HFFc6 (cell line): Measurements from ENCODE around the gene TENM4. TPM values are rescaled to one million over a fixed set of nuclear protein-coding genes. Genes with fewer than 3 reads are reported as not detected.
"Not testable (repeated sequence)": the region's sequence is repeated elsewhere in the genome, so short reads cannot be mapped to it uniquely, and the experiment has no call there.

ENCODE experiments used
- DNase-seq: peaks from one replicate; pipeline ENCODE4 v3.0.0-alpha.2; 2018
- H3K27ac Mint-ChIP-seq: 2 replicates; pipeline ENCODE4 v1.8.0; 2020; ENCODE audit warnings: mild to moderate bottlenecking, mixed read lengths
- H3K27me3 Mint-ChIP-seq: 2 replicates; pipeline ENCODE4 v1.8.0; 2021; ENCODE audit warnings: mild to moderate bottlenecking, moderate library complexity, mixed read lengths; ENCODE audit not compliant: insufficient read depth
- H3K36me3 Mint-ChIP-seq: 2 replicates; pipeline ENCODE4 v1.8.0; 2021; ENCODE audit warnings: low read depth, mixed read lengths
- H3K4me1 Mint-ChIP-seq: 2 replicates; pipeline ENCODE4 v1.8.0; 2020; ENCODE audit warnings: low read depth, mixed read lengths
- H3K4me3 Mint-ChIP-seq: 2 replicates; pipeline ENCODE4 v1.8.0; 2020; ENCODE audit warnings: mild to moderate bottlenecking, moderate library complexity, mixed read lengths
- H3K9me3 Mint-ChIP-seq: 2 replicates; pipeline ENCODE4 v1.8.0; 2020; ENCODE audit warnings: mild to moderate bottlenecking, mixed read lengths
- total RNA-seq, 6 experiments: library from RNA; stranded (reverse); fragmentation: NEBNext Ultra II Directional; extraction: Animal tissue kit (Norgen Biotek cat#: 25700); gene quantifications; 2 replicates in 1 of 6; 3 replicates in 5 of 6; pipeline ENCODE4 v1.2.3, GENCODE V29; 2021
- TF ChIP-seq, protein P1 (sequence below): fragments of 200-600 bp; sonication (generic); IDR thresholded peaks from 2 replicates; pipeline ENCODE4 v1.5.0; 2021; ENCODE audit warnings: antibody characterized with exemption, mild to moderate bottlenecking

Gene TENM4
- total RNA-seq, 6 experiments from 2014 or later: 20.9 to 45.5 (median 26.5) TPM

DNA sequence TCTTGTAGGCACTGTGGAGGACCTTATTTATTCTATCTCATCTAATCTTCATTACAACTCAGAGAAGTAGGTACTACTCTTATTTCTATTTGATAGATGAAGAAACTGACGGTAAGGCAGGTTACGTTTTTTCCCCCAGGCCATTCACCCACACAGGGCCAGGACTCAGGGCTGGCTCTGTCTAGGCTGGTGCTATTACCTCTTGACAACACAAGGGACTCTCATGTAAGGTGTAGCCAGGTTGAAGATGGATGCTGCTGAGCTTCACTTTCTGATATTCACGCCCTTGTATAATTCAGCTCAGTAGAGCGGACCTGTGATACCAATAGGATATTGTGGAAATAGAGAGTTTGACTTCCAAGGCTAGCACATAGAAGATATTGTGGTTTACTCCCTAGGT lies 453.1 kb downstream of the TENM4 start:
- no peaks in the 10 kb centered on the region; the same call in 1 of the 2 replicates for H3K27me3 Mint-ChIP-seq
- 0 out of 2 replicates have a peak, but pooled peaks cover 4% of the 10 kb centered on the region for H3K36me3 Mint-ChIP-seq

DNA sequence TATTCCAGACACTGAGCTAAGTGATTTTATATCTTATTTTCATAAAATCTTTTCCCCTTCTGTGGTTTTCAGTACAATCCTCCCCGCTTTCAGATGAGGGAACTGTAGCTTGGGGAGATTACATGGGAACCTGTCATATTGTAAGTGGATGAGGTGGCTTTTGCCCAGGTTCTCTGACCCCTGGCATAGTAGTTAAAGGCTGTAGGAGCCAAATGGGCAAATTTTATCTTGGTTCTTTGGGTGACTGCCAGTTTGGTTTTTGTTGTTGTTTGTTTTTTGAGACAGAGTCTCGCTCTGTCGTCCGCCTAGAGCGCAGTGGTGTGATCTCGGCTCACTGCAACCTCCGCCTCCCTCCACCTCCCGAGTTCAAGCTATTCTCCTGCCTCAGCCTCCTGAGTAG lies 454.5 kb downstream of the TENM4 start:
- no peaks in the 10 kb centered on the region for H3K9me3 Mint-ChIP-seq
- H3K27ac Mint-ChIP-seq: no peak overlapping the region
- no peak for DNase-seq
- TF ChIP-seq, protein P1, sequence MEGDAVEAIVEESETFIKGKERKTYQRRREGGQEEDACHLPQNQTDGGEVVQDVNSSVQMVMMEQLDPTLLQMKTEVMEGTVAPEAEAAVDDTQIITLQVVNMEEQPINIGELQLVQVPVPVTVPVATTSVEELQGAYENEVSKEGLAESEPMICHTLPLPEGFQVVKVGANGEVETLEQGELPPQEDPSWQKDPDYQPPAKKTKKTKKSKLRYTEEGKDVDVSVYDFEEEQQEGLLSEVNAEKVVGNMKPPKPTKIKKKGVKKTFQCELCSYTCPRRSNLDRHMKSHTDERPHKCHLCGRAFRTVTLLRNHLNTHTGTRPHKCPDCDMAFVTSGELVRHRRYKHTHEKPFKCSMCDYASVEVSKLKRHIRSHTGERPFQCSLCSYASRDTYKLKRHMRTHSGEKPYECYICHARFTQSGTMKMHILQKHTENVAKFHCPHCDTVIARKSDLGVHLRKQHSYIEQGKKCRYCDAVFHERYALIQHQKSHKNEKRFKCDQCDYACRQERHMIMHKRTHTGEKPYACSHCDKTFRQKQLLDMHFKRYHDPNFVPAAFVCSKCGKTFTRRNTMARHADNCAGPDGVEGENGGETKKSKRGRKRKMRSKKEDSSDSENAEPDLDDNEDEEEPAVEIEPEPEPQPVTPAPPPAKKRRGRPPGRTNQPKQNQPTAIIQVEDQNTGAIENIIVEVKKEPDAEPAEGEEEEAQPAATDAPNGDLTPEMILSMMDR: no peak
- no peaks in the 10 kb centered on the region for H3K27me3 Mint-ChIP-seq
- H3K36me3 Mint-ChIP-seq: 0 out of 2 replicates have a peak, but pooled peaks cover 4% of the 10 kb centered on the region
- no peak overlapping the region for H3K4me3 Mint-ChIP-seq
- peaks cover 11% of the 10 kb centered on the region for H3K4me1 Mint-ChIP-seq

More for the DNA sequence above, 453.1 kb downstream of the TENM4 start:
- TF ChIP-seq, protein P1: no peak
- no peaks in the 10 kb centered on the region for H3K9me3 Mint-ChIP-seq
- DNase-seq: no peak
- H3K4me1 Mint-ChIP-seq: peaks cover 11% of the 10 kb centered on the region
- H3K27ac Mint-ChIP-seq: no peak overlapping the region
- no peak overlapping the region for H3K4me3 Mint-ChIP-seq

DNA sequence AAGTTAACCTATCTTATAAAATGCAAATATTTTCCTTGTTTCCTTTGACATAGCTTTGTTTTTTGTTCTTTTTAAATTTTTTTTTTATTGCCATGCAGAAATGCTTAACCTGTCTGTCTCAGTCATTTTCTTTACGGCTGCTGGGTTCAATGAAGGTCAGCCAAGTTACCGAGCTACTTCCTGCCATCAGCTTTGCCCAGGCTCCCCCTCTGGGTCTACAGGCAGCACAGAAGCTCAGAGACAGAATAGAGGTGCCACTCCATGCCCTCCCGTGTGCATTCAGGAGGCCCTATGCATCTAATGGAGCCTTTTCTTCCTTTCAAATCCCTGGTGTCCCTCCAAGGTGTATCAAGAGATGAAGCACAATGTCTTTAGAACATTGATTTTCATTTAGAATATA lies 455.2 kb downstream of the TENM4 start:
- H3K4me1 Mint-ChIP-seq: peaks cover 11% of the 10 kb centered on the region
- DNase-seq: no peak
- TF ChIP-seq, protein P1: no peak
- no peak overlapping the region for H3K4me3 Mint-ChIP-seq
- H3K9me3 Mint-ChIP-seq: no peaks in the 10 kb centered on the region
- no peak overlapping the region for H3K27ac Mint-ChIP-seq
- H3K36me3 Mint-ChIP-seq: 0 out of 2 replicates have a peak, but pooled peaks cover 4% of the 10 kb centered on the region
- no peaks in the 10 kb centered on the region for H3K27me3 Mint-ChIP-seq

DNA sequence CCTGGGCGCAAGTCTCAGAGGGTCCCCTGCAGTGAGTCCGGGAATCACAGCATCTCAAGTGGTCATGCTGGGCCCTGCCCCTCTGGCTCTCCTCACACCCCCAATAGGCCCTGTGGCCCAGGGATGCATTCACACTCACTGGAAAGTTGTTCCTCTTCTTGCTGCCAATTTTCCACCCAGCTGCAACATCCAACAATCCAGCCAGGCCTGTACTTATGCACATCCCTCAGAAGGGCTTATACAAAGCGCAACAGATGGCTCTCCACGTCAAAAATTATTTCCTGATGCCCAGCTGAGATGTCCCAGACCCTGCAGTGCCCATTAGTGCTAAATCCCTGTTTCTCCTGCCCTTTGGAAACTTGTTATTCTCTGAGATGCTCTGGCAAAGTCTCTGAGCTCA lies 458.4 kb downstream of the TENM4 start:
- Mint-ChIP-seq H3K27ac (no peak overlapping the region), H3K4me3 (no peak overlapping the region), H3K27me3 (peaks cover 1% of the 10 kb centered on the region; the same call in 1 of the 2 replicates), H3K4me1 (no peaks in the 10 kb centered on the region), H3K9me3 (no peaks in the 10 kb centered on the region), H3K36me3 (0 out of 2 replicates have a peak, but pooled peaks cover 4% of the 10 kb centered on the region)
- DNase-seq: no peak
- TF ChIP-seq, protein P1: no peak

DNA sequence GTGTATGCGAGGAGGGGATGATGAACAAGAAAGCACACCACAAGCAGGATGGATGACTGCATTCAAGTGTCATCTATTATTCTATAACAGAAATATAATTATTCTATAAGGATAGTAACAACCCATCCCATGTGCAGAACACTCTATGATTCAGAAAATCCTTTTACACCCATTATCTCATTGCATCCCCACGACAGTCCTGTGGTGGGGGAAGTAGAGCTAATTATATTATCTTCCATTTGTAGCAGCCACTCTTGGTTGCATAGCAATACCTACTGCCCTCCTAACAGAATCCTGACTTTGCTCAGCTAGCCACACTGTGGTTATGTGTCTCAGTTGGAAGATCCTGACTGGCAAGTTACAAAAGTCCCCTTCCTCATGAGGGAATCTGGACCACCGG lies 459.7 kb downstream of the TENM4 start:
- Mint-ChIP-seq H3K9me3 (no peaks in the 10 kb centered on the region), H3K27me3 (peaks cover 1% of the 10 kb centered on the region; the same call in 1 of the 2 replicates), H3K27ac (no peak overlapping the region), H3K4me1 (no peaks in the 10 kb centered on the region), H3K4me3 (no peak overlapping the region), H3K36me3 (no peaks in the 10 kb centered on the region)
- DNase-seq: no peak
- TF ChIP-seq, protein P1: no peak

DNA sequence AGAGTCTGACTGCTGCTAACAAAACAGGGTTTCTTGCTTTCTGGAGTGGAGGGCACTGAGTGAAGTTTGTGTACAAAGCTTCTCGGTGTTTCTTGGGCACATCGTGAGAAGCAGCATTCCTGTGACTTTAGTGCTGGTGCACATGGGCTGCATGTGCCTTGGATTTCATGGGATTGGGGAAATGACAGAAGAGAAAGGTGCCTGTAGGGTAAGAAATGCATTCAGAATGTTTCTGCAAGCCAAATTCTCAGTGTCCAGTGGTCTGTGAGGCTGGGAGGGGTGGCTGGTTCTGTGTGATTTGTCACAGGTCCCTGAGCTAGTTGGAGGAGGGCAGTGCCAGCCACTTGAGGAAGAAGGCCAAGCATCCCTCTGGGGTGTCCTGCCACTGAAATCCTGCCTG lies 462.0 kb downstream of the TENM4 start:
- Mint-ChIP-seq H3K27ac (no peak overlapping the region), H3K4me1 (no peaks in the 10 kb centered on the region), H3K9me3 (no peaks in the 10 kb centered on the region), H3K4me3 (no peak overlapping the region), H3K36me3 (no peaks in the 10 kb centered on the region), H3K27me3 (peaks cover 1% of the 10 kb centered on the region; the same call in 1 of the 2 replicates)
- no peak for DNase-seq
- TF ChIP-seq, protein P1: no peak

DNA sequence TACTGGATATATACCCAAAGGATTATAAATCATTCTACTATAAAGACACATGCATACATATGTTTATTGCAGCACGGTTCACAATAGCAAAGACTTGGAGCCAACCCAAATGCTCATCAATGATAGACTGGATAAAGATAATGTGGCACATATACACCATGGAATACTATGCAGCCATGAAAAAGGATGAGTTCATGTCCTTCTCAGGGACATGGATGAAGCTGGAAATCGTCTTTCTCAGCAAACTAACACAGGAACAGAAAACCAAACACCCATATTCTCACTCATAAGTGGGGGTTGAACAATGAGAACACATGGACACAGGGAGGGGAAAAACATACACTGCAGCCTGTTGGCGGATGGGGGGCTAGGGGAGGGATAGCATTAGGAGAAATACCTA lies 463.0 kb downstream of the TENM4 start:
- not testable (repeated sequence) for H3K4me1 Mint-ChIP-seq, H3K4me3 Mint-ChIP-seq, DNase-seq, H3K27ac Mint-ChIP-seq, H3K27me3 Mint-ChIP-seq, H3K36me3 Mint-ChIP-seq, H3K9me3 Mint-ChIP-seq
